Tongue (tissue), 2 donors: ENCODE results near the gene FOLR3. TPM values are rescaled to one million over a fixed set of nuclear protein-coding genes. Genes with fewer than 3 reads are reported as not detected.
A peak's percentile ranks its signal among the peaks of the same experiment; 100 is the strongest.
"Not testable (repeated sequence)": the region's sequence is repeated elsewhere in the genome, so short reads cannot be mapped to it uniquely, and the experiment has no call there.

ENCODE experiments used
- DNase-seq: peaks from one replicate; pipeline ENCODE4 v3.0.0-alpha.2; 2015
- total RNA-seq: library from RNA; depleted of rRNA; stranded (reverse); fragments of >200 nt; gene quantifications from one replicate; pipeline ENCODE4 v1.2.3, GENCODE V29; 2014

The FOLR3 gene
- total RNA-seq, result not detected

DNA sequence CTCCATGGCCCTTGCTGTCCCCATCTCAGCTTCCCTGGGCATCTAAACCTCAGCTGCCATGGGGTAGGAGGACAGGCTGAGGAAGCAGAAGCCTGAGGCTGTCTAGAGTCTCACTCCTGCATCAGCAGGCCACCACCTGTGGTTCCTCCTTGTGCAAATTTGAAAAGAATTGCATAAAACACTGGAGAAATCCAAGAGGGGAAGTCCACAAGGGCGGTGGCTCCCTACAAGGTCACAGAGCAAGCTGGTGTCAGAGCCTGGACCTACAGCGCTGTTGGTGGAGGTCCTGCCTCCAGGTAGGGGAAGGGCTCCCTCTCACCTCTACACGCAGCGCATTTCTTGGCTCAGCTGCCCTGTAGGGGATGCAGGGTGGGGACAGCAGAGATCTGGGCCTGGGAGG is at the start of gene FOLR3:
TSS of gene FOLR3 (plus strand) at position 253 of the 400 bp plus-strand sequence. CDS start 228 bp downstream, outside the sequence.
- not testable (repeated sequence) for DNase-seq

DNA sequence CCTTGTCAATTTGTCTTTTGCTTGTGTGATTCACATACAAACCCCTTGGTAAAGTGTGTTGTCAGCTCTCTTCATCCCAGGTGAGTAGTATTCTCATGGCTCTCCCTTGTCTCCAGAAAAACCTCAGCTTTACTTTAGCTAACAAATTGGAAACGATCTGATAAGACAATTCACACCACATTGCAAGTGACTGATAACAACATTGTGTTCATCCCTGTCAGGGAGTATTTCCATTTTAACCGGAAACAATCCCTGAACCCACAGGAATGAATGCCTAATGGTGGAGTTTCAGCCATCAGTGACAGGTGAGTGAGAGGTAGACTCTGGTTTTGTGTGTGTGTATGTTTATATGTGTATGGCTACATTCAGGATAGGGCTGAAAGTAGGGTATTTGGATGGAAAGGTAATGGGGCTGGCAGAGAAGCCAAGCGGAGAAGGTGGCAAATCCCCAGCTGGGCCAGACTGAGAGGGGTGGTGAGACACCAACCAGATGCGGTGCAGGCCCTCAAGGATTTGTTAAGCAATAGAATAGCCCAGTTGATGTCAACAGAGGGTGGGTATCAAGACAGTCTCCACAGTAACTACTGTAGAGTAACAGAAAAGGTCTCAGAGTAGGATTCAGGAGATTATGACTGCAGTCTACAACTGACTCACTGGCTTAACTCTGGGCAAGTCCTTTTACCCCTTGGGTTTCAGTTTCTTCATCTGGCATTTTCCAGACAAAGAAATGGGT is 47.3 kb upstream of the FOLR3 start:
- DNase-seq, result no peak

DNA sequence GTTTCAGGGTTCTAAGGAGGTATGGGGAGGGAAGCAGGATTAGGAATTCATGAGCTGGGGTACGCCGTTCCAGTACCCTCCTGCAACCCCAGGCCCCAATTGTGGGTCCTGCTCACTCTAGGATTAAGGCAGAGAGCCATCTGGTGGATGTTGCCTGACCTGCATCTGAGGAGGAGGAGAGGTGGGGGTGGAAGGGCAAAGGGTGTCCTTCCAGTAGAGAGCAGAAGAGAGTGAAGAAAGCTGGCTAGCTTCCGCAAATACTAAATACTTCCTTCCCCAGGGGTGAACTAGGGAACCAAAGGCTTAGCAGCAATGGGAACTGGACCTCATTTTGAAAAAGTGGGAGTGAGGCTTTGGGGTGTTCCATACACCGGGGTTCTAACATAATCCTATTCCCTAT is 44.2 kb upstream of the FOLR3 start:
- peak; percentile 78 for DNase-seq

DNA sequence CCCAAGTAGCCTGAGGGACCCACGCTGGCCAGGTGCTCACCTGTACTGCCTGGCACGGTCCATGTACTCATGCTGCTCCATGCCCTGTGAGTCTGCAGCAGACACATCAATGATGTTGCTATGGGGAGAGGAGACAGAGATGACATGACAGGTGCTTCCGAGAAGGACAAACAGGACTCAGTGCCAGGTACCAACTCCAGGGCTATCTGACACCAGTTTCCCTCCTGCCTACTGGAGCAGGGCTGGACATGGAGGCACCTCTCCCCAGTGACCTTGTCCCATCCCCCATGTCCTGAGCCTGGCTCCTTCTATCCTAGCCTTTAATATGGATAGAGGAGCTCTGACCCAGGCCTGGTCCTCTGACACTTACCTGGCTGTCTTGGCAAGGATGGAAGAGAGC is 36.8 kb upstream of the FOLR3 start:
- no peak for DNase-seq

DNA sequence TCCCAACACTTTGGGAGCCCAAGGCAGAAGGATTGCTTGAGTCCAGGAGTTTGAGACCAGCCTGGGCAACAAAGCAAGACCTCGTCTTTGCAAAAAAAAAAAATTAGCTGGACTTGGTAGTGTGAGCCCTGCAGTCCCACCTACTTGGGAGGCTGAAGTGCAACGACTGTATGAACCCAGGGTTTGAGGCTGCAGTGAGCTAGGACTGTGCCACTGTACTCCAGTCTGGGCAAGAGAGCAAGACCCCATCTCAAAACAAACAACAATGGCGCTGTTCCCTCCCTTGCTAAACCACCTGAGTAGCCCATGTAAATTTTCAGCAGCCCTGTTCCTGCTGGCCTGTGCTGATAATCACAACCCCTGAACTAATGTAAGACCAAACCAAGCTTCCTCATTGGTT is 35.5 kb upstream of the FOLR3 start:
- no peak for DNase-seq

DNA sequence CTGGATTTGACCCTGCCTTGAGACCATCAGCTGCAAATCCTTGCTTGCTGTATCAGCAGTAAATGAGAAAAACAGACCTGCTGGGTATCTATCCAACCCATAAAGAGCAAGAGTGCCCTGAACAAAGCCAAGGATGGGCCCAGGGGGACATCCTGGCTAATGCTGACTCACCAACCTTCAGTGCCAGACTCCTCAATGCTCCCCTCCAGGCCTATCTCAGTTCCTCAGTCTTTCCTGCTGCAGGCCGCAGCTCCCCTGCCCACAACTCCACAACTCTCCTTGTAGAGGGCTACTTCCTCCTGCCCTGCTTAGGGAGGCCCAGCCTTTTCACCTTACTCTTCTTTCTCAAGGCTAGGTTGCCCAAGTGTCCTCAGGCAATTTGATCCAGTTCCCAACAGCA is 35.1 kb upstream of the FOLR3 start:
- no peak for DNase-seq

DNA sequence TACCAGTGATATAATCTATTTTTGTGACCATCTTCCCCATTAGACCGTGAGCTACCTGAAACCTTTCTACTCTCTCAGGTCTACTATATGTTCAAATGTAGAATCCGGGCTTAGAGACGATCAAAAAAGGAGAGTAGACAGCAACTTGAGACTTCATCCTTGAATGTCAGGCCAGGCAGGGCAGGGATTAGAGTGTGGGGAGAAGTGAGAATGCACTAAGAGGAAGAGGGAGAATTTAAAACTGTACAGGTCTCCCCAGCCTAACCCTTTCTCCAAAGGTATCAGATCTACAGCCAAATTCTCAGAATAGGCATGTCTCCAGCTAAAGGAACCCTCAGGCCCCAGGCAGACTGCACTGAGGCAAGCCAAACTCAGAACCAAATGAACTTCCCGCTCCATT is 33.4 kb upstream of the FOLR3 start:
- no peak for DNase-seq

DNA sequence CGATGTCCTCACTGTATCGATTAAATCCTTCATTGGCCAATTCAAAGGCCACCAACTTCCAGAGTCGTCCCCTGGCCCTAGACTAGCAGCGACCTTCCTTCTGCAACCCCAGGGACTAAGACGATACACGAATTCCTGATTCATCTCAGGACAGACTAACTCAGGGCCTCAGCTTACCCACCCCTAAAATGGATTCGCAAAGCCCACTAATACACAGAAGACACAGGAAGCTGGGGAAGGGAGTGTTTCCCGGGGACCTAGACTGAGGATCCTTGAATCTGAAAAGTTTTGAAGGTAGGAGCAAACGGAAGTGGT is 32.9 kb upstream of the FOLR3 start:
- DNase-seq, result no peak

DNA sequence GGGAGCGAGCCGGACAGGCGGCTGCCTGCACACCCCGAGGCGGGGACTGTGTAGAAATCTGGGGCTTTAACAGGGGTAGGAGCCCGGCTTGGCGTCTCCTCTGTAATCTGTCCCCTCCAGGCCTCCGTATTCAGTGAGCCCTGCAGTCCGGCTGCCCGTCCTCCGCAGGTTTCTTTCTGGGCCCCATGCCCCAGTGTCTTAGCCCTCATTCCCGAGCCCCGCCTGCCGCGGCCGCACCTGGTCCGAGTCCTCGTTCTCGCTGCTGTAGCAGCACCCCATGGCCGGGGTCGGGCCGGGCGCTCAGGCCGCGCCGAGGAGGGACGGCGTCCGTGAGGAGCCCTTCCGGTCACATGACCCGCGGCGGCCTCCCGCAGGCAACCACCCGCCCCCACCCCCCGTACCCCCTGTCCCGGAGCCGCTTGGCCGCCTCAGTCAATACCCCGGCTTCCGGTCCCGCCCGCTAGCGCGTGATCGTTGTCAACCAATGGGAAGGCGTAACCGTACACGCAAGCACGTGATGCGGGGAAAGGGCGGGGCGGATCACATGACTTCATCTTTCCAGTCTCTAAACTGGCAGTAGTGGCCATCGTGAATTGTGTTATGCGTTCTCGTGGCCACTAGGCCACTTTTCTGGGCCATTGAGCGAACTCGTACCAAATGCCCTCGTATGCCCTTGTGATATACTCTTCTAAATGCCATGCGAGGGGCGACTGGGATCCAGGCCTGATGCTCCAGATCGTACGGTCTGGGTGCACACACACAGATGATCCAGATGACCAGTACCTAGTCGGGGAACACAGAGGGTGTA is 32.4 kb upstream of the FOLR3 start, which contains the start of gene LAMTOR1:
TSS of gene LAMTOR1 (minus strand) at position 352 of the 808 bp plus-strand sequence. CDS start at position 279, 73 bp downstream.
- DNase-seq, result peak; percentile 100

DNA sequence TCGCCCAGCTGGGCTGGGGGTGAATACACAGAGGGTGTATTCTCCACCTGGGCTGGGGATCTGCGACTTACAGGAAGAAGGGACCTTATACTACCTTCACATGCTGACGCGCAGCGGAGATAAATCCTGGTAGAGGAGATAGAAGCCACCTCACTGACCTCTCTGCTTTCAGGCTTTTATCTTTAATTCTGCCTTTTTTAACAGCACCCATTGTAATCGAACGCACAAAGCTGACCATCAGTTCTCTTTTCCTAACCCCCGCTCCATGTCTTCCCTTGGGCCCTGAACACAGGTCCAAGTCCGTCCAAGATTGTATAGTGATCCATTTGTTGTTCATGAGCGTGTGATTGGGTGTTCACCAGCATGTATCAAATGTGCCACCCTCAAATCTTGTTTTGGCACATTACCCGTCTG is 31.8 kb upstream of the FOLR3 start:
- DNase-seq, result no peak

DNA sequence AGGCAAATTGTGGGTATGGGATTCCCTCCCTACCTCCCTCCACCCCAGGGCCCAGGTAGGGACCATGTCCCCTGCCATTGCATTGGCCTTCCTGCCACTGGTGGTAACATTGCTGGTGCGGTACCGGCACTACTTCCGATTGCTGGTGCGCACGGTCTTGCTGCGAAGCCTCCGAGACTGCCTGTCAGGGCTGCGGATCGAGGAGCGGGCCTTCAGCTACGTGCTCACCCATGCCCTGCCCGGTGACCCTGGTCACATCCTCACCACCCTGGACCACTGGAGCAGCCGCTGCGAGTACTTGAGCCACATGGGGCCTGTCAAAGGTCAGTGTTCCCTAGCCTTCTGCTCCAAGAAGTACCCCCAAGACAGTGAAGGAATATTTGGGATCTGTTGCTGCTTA is 29.6 kb upstream of the FOLR3 start, which contains the start of gene TOMT:
TSS of gene TOMT (plus strand) at position 37 of the 400 bp plus-strand sequence. CDS start at position 65, 28 bp downstream.
- no peak for DNase-seq

DNA sequence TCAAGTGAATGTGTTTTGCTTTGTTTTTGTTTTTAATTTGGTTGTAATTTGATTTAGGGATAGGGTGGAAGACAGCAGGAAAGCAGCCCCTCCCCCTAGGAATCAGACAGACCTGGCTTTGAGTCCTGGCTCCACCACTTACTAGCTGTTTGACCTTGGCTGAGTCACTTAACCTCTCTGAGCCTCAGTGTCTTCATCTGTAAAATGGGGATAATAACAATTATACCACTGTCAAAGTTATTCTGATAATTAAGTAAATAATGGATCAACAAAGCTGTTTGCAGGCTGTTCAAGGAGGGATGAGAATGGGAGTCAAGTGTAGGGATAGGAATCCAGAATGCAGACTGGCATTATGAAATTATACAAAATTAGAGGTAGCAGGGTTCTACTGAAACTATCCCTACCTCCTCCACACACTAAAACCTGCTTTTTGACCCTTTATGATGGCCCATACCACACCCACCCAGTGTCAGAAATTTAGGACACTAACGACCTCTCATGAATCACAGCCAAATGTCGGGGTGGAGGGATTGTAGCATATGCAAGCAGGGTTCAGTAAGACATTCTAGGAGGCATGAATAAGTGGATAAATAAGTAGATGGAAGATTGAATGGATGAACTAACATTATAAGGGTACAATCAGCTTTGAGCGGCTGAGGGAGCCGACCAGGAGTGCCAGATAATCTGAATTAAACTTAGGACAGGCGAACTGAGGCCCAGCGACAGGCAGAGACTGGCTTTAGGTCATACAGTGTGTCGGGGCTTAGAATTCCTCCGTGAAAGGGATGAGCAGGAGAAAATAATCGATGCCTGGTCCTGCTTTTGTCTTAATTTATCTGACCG is 24.0 kb upstream of the FOLR3 start:
- peak; percentile 7 for DNase-seq

DNA sequence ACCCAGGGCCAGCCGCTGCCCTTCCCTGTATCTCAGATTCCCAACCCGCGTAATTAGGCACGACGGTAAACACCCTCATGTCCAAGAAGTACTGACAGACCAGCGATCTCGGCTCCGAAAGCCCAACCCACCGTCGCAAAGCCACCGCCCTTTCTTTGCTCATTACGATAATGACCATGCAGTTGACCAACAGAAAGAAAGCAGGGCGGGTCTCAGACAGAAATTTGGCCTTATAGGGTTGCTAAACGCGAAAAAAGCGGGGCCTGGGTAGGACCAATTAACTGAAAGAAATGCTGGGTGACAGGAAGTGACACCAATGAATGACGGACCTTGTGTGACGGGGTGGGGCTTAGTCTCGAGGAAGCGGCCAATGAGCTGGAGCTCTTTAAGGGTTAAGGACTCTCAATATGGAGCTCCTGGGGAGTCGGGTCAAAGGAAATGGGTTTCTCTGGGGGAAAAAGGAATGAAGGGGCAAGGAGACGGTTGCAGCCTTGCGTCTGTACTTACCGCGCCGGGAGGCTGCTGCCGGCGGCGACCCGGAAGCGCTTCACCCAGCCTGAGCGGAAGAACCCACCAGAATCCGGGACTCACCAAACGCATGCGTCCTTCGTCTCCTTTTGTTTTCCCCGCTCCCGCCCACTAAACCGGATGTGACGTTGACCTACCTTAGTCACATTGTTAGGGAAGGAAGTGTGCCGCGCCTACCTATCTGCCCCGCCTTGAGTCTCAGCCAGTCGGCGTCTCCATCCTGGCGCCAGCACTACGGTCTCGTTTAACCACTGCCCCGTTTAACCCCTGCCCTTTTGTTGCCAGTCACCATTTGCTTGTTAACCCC is 23.2 kb upstream of the FOLR3 start, which contains the start of gene ANAPC15:
TSS of gene ANAPC15 (minus strand) at position 553 of the 835 bp plus-strand sequence. CDS start 1,419 bp downstream, outside the sequence.
- DNase-seq, result peak; percentile 100

DNA sequence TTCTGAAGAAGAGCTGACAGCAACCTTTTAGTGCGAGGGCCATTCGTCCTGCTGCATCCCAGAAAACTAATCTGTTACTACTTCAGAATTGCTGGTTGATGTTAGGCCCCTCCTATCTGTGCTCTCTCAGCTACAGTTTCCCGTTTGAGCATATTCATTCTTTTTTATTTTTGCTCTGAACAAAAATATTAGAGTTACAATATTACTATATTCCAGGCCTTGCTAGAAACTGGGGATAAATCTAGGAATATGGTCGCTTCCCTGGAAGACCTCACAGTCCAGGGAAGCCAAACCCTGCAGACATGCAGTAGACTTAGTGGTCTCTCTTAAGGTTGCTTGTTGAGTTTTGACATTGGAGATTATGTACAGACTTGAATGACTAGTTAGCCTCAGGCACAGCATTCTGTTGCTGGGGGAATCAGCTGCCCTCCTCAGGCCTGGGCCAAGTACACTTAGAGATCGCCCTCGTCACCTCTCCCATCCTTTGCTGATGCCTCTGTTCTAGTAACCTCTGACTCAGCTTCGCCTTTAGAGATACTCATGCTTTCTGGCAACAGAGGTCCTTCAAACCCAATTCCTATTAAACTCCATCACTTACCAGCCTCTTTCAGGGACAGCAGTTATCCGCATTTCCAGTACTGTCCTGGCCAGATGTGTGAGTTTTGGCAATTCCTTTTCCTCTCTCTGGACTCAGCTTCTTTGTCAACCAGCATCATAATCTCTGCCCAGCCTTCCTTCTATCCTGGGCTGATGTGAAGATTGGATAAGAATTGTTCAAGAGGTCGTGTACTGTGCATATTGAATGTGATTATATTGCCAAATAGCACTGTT is 22.3 kb upstream of the FOLR3 start:
- no peak for DNase-seq

DNA sequence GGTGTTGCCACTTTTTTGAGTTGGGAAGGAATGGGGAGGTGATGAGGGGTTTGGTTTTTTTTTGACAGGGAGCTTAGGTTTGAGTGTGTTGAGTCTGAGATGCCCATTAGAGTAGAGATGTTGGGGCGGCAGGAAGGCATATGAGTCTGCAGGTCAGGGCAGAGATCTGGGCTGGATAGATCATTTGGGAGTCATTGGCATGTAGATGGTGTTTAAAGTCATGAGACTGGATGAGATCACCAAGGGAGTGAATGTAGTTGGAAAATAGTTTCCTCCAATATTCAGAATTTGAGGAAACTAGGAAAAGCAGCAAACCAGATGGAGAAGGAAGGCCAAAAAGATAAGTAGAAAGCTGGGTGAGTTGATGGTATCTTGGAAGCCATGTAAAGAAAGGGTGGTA is 21.0 kb upstream of the FOLR3 start:
- no peak for DNase-seq

DNA sequence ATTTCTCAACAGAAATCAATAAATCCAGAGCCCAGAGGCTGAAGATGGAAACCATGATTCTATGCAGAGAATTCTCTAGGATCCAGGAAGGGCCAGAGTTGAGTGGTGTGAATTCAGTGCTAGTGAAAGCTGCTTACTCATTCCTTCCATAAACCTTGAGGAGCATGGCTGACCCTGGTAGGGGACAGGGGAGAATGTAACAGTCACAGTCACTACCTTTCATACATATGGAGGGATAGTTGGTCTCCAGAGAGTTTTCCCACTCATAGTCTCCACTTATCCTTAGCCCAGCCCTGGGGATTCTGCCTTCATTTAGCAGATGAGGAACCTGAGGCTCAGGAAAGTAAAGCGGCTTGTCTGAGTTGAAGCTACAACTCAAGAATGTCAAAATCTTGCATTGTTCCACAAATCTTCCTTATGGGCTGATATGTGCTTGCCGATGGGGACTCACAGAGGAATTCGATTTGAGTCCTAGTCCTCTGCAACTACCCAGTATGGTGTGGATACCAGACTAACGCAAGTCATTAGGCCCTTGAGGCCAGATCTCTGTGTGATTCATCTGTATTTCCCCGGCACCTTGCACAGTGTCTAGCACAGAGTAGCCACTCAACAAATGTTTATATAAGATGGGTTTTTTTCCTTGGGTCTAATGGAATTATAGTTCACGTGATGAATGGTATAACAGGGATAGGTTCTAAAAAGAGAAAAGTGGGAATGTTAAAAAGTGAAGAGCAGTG is 19.3 kb upstream of the FOLR3 start:
- no peak for DNase-seq

DNA sequence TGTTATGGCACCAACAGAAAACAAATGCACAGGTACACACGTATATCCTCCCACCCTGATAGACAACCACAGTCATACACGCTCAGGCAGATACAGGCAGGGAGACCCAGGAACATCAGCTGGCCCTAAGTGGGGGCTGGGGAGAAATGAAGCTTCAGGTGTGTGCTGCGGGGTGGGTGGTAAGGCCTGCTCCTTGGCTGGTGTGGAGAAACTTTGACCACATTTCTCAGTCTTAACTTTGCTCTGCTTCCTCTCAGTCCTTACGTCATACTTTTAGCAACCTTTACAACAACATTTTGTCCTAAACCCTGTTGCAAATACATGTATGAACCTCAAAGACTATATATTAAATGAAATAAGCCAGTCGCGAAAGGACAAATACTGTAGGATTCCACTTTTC is 16.3 kb upstream of the FOLR3 start:
- DNase-seq, result no peak

DNA sequence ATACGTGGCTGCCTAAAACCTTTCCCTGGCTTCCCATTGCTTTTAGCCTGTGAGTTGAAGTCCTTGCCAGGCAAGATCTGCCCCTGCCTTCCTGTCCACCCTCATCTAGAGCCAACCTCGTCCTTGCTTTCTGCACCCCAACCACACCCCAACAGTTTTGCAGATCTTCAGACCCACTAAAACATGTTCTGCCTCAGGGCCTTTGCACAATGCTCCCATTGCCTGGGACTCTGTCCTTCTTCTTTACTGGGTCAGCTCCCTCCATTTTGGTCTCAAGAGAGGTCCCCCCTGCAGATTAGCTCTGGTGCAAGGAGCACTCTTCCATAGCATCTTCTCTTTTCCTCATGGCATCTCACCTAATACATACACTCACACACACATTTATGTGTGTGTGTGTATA is 14.6 kb upstream of the FOLR3 start:
- no peak for DNase-seq

DNA sequence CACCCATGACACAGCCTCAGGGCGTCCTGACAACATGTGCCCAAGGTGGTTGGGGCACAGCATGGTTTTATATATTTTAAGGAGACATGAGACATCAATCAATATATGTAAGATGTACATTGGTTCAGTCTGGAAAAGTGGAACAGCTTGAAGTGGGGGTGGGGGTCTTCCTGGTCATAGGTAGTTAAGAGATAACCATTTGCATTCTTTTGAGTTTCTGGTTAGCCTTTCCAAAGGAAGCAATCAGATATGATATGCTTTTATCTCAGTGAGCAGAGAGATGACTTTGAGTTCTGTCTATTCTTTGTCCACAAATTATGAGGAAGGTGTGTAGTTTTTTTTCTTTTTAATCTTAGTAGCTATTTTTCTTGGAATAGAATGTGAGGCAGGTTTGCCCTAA is 12.9 kb upstream of the FOLR3 start:
- no peak for DNase-seq

DNA sequence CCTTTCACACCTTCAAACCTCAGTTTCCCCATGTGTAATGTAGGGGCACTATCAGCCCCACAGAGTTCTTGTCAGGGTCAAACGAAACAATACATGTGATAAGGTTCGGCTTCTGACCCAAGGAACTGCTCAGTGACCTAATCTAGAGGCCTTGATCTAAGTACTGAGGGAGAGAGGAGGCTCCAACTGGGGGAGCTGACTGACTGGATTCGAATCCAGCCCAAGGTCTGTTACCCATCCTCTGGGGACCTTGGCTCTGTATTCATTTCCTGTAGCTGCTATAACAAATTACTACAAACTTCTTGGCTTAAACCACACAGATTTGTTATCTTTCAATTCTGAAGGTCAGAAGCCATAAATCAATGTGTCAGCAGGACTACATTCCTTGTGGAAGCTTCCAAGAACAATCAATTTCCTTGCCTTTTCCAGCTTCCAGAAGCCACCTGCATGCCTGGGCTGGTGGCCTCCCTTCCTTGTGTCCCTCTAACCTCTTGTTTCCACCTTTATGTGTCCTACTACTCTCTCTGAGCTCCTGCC is 12.3 kb upstream of the FOLR3 start:
- DNase-seq, result no peak
